GM10248 (cell line): ENCODE data around the gene CHMP6.

Source experiments
- CTCF ChIA-PET: fragments of 300-600 bp; sonication (Branson Sonifier 250); formaldehyde crosslinking; extraction: SDS; loops from one replicate; lab custom pipeline; 2021; ENCODE audit warnings: antibody characterized with exemption; lab: Yijun Ruan, JAX
- POLR2A ChIA-PET: fragments of 350-650 bp; sonication (Branson Sonifier 250); formaldehyde crosslinking; extraction: SDS; loops from one replicate; lab custom pipeline; 2020; ENCODE audit warnings: antibody characterized with exemption; lab: Yijun Ruan, JAX
- DNase-seq: peaks from one replicate; pipeline ENCODE4 v3.0.0; 2012; ENCODE audit errors: extremely low spot score
- CTCF ChIP-seq: IDR thresholded peaks from 2 replicates; pipeline ENCODE4 v1.5.1; 2012; ENCODE audit warnings: mild to moderate bottlenecking, low read depth; ENCODE audit errors: extremely low read depth, missing control alignments, control extremely low read depth

CHMP6 gene

GRCh38 chr17:80951121-80952090, 40.2 kb upstream of the CHMP6 start:
- POLR2A ChIA-PET: no interaction called here
- no peak for TF ChIP-seq CTCF
- CTCF ChIA-PET: no interaction called here
- DNase-seq: no peak

GRCh38 chr17:80952291-80952690, 39.4 kb upstream of the CHMP6 start:
- ChIA-PET CTCF (no interaction called here), POLR2A (no interaction called here)
- DNase-seq: no peak
- no peak for TF ChIP-seq CTCF

- no peak for DNase-seq
- ChIA-PET POLR2A (no interaction called here), CTCF (no interaction called here)
- TF ChIP-seq CTCF: no peak
Observed at GRCh38 chr17:80953471-80954315, 37.9 kb upstream of the CHMP6 start.

- no peak for TF ChIP-seq CTCF
- CTCF ChIA-PET: interaction anchor here (1.3 kb wide), 1 partner anchor 11 kb away, joined by 3 read pairs; no protein-coding TSS in a partner anchor
- no peak for DNase-seq
- POLR2A ChIA-PET: no interaction called here
Observed at GRCh38 chr17:80955078-80955477, 36.6 kb upstream of the CHMP6 start.

GRCh38 chr17:80955671-80956280, 35.9 kb upstream of the CHMP6 start:
- TF ChIP-seq CTCF: no peak
- ChIA-PET CTCF (interaction anchor here (1.3 to 1.5 kb wide), 2 partner anchors 12 to 14 kb away, joined by 3 to 5 read pairs; no protein-coding TSS in a partner anchor), POLR2A (no interaction called here)
- no peak for DNase-seq

- ChIA-PET CTCF (interaction anchor here (0.8 to 1.5 kb wide), 3 partner anchors 13 to 24 kb away, joined by 3 to 5 read pairs (median 3); no protein-coding TSS in a partner anchor), POLR2A (no interaction called here)
- no peak for TF ChIP-seq CTCF
- no peak for DNase-seq
Observed at GRCh38 chr17:80956321-80957190, 35.1 kb upstream of the CHMP6 start.
